GM10266 (cell line): Measurements from ENCODE around the gene TRMT2A.

Experiments
- DNase-seq: peaks from one replicate; pipeline ENCODE4 v3.0.0; 2012; ENCODE audit errors: extremely low spot score
- CTCF ChIP-seq: IDR thresholded peaks from 2 replicates; pipeline ENCODE4 v1.5.1; 2012; ENCODE audit warnings: mild to moderate bottlenecking, low read depth; ENCODE audit not compliant: control insufficient read depth, insufficient read depth; ENCODE audit errors: missing control alignments

The TRMT2A gene

GRCh38 chr22:20090730-20091240, 26.2 kb downstream of the TRMT2A start:
- DNase-seq = no peak
- no peak for TF ChIP-seq CTCF

- no peak for DNase-seq
- no peak for TF ChIP-seq CTCF
These were observed 26.9 kb downstream of the TRMT2A start for GRCh38 chr22:20089977-20090729.

- no peak for DNase-seq
- no peak for TF ChIP-seq CTCF
These were observed 27.6 kb downstream of the TRMT2A start for GRCh38 chr22:20089226-20089976.

- no peak for TF ChIP-seq CTCF
- no peak for DNase-seq
These were observed 28.8 kb downstream of the TRMT2A start for GRCh38 chr22:20088263-20088648.

- no peak for TF ChIP-seq CTCF
- DNase-seq = no peak
These were observed 29.4 kb downstream of the TRMT2A start for GRCh38 chr22:20087319-20088262.

GRCh38 chr22:20086763-20087162, 30.3 kb downstream of the TRMT2A start:
- no peak for DNase-seq

More at GRCh38 chr22:20086763-20087162, 30.3 kb downstream of the TRMT2A start:
- no peak for TF ChIP-seq CTCF
